Activated CD8-positive, alpha-beta memory T cell treated with anti-CD3 and anti-CD28 coated beads, Interleukin-2, amount 50 U/mL, for 1 hour (primary cell): ENCODE results near the gene BBS1.
"Not testable (repeated sequence)": the region's sequence is repeated elsewhere in the genome, so short reads cannot be mapped to it uniquely, and the experiment has no call there.

Source experiments
- DNase-seq: peaks from one replicate; pipeline ENCODE4 v3.0.0-alpha.2; 2020; ENCODE audit errors: extremely low read depth

BBS1 gene

GRCh38 chr11:66510271-66510989 lies at the start of gene BBS1:
TSS of gene BBS1 (plus strand) at chr11:66510635. CDS start at chr11:66510660, 25 bp downstream.
- DNase-seq, result peak; percentile 39

GRCh38 chr11:66462010-66462409 lies 48.4 kb upstream of the BBS1 start:
- no peak for DNase-seq

- no peak for DNase-seq
Measured at GRCh38 chr11:66462911-66463310, 47.5 kb upstream of the BBS1 start.

- DNase-seq, result not testable (repeated sequence)
Measured at GRCh38 chr11:66464116-66464515, 46.3 kb upstream of the BBS1 start.

- DNase-seq, result no peak
Measured at GRCh38 chr11:66464916-66465315, 45.5 kb upstream of the BBS1 start.

GRCh38 chr11:66465373-66466224 lies 44.8 kb upstream of the BBS1 start:
- no peak for DNase-seq

- peak; percentile 72 for DNase-seq
Measured at GRCh38 chr11:66466225-66467033, 44.0 kb upstream of the BBS1 start, which contains the start of gene PELI3. TSS of gene PELI3 (plus strand) at chr11:66466905. CDS start at chr11:66468129, 1,224 bp downstream.

GRCh38 chr11:66467034-66467659 lies 43.3 kb upstream of the BBS1 start:
- no peak for DNase-seq

- no peak for DNase-seq
Measured at GRCh38 chr11:66467756-66468155, 42.7 kb upstream of the BBS1 start.

GRCh38 chr11:66468691-66469090 lies 41.7 kb upstream of the BBS1 start:
- no peak for DNase-seq

GRCh38 chr11:66469441-66469840 lies 41.0 kb upstream of the BBS1 start:
- no peak for DNase-seq

- no peak for DNase-seq
Measured at GRCh38 chr11:66470015-66470414, 40.4 kb upstream of the BBS1 start.

GRCh38 chr11:66471142-66471541 lies 39.3 kb upstream of the BBS1 start:
- no peak for DNase-seq

GRCh38 chr11:66472054-66472453 lies 38.4 kb upstream of the BBS1 start:
- DNase-seq, result no peak

GRCh38 chr11:66473167-66473566 lies 37.3 kb upstream of the BBS1 start:
- no peak for DNase-seq

GRCh38 chr11:66473608-66474515 lies 36.6 kb upstream of the BBS1 start:
- no peak for DNase-seq

- DNase-seq, result no peak
Measured at GRCh38 chr11:66475349-66476172, 34.9 kb upstream of the BBS1 start.

GRCh38 chr11:66476173-66476840 lies 34.1 kb upstream of the BBS1 start:
- no peak for DNase-seq

- no peak for DNase-seq
Measured at GRCh38 chr11:66476841-66477251, 33.6 kb upstream of the BBS1 start.
